ENCODE measurements around the gene SIDT2. TPM values are rescaled to one million over a fixed set of nuclear protein-coding genes. Genes with fewer than 3 reads are reported as not detected.
A peak's percentile ranks its signal among the peaks of the same experiment; 100 is the strongest.

SIDT2 gene
- total and polyA plus RNA-seq, 2 of the 8 experiments (the other 6 are each of a cell fraction or from before 2014, with no cell fraction given): 18.5 to 21.1 TPM

DNA sequence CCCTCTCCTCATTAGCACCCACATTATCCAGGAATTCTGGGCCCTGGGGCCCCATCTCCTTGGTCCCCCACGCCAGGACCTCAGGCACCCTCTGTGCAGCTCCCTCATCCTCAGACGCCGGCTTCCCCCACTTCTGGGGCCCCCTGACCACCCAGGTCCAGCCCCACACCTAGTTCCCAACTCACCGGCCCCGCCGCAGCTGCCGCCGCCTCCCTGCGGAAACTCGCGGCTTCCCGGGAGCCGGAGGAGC lies 53.2 kb downstream of the SIDT2 start, which contains the start of gene PCSK7 (continued):
- no peak for TF ChIP-seq BACH1 (IDR thresholded peaks at IDR 0.05; ENCODE audit: low read length)
- no peak for TF ChIP-seq SIX5 (IDR thresholded peaks at IDR 0.05; ENCODE audit: low read depth, low read length)
- no peak for TF ChIP-seq JUND (IDR thresholded peaks at IDR 0.05; ENCODE audit: low read length)
- no peak for TF ChIP-seq TAF1 (IDR thresholded peaks at IDR 0.05; ENCODE audit: low read depth, low read length)
- no peak for TF ChIP-seq NANOG (IDR thresholded peaks at IDR 0.05; ENCODE audit: insufficient read depth, low read depth, low read length, poor library complexity, severe bottlenecking)
- TF ChIP-seq EGR1 (IDR thresholded peaks at IDR 0.05; ENCODE audit: borderline replicate concordance, low read depth, low read length): no peak
- TF ChIP-seq POU5F1 (IDR thresholded peaks at IDR 0.05; ENCODE audit: low read depth, low read length): no peak
- TF ChIP-seq ASH2L (IDR thresholded peaks at IDR 0.05; ENCODE audit: low read length): peak; percentile 28
- no peak for TF ChIP-seq SUZ12 (IDR thresholded peaks at IDR 0.05; ENCODE audit: low read length)
- no peak for TF ChIP-seq KDM4A (IDR thresholded peaks at IDR 0.05; ENCODE audit: low read depth, low read length, severe bottlenecking)
- no peak for TF ChIP-seq KDM1A (IDR thresholded peaks at IDR 0.05; ENCODE audit: borderline replicate concordance, low read length)
- TF ChIP-seq, protein P1, sequence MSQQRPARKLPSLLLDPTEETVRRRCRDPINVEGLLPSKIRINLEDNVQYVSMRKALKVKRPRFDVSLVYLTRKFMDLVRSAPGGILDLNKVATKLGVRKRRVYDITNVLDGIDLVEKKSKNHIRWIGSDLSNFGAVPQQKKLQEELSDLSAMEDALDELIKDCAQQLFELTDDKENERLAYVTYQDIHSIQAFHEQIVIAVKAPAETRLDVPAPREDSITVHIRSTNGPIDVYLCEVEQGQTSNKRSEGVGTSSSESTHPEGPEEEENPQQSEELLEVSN (IDR thresholded peaks at IDR 0.05): no peak
- no peak for TF ChIP-seq CHD7 (IDR thresholded peaks at IDR 0.05; ENCODE audit: insufficient replicate concordance, low read length)

All from H1 (cell line).